T47D (cell line): ENCODE data around the gene CD6.

Experiments used
- DNase-seq, 2 experiments: peaks; one replicate each; pipeline versions ENCODE4 v3.0.0 to v3.0.0-alpha.2; 2011 to 2012; ENCODE audit warnings: low read depth in 1 of 2, low spot score in 1 of 2
- JUND ChIP-seq: IDR thresholded peaks from 2 replicates; pipeline ENCODE4 v1.6.1; 2012; ENCODE audit warnings: low read depth
- in situ Hi-C: cut with HindIII; loops from 2 replicates; pipeline ENCODE4 v1.10.0; 2016; ENCODE audit warnings: low sequenced_read_pairs, low pct_unique_long_range_greater_than_20kb

Gene CD6

DNA sequence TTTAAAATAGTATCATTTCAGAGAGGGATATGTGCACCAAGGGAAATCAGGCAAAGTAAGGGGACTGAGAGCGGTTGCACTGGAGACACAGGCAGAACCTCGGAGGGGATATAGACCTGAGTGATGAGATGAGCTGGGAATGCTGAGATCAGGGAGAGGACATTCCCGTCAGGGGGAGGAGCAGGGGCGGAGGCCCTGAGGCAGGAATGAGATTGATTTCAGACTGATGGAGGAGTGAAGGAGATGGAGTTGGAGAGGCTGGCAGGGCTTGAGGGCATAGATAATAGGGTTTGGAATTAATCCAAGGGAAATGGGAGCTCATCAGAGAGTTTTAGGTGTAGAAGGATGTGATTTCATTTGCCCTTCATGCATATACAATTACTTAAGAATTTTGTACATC is 13.2 kb downstream of the CD6 start:
- no peak for TF ChIP-seq JUND

DNA sequence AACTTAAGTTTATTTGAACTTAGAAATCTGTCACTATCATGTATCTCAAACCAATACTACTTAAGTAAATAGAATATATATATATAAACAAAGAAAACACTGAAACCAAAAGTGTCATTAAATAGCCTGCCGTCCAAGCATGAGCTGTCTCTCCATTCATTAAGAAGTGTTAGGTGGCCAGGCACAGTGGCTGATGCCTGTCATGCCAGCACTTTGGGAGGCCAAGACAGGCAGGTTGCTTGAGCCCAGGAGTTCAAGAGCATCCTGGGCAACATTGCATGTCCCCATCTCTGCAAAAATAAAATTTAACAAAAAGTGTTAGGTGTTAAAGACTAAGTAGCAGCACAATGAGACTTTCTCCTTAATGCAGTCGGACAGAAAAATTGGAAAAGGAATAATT is 14.0 kb downstream of the CD6 start:
- in situ Hi-C loops: no loop called here
- no peak for DNase-seq
- no peak for TF ChIP-seq JUND

More for the DNA sequence above, 13.2 kb downstream of the CD6 start:
- DNase-seq: no peak
- in situ Hi-C loops: no loop called here

DNA sequence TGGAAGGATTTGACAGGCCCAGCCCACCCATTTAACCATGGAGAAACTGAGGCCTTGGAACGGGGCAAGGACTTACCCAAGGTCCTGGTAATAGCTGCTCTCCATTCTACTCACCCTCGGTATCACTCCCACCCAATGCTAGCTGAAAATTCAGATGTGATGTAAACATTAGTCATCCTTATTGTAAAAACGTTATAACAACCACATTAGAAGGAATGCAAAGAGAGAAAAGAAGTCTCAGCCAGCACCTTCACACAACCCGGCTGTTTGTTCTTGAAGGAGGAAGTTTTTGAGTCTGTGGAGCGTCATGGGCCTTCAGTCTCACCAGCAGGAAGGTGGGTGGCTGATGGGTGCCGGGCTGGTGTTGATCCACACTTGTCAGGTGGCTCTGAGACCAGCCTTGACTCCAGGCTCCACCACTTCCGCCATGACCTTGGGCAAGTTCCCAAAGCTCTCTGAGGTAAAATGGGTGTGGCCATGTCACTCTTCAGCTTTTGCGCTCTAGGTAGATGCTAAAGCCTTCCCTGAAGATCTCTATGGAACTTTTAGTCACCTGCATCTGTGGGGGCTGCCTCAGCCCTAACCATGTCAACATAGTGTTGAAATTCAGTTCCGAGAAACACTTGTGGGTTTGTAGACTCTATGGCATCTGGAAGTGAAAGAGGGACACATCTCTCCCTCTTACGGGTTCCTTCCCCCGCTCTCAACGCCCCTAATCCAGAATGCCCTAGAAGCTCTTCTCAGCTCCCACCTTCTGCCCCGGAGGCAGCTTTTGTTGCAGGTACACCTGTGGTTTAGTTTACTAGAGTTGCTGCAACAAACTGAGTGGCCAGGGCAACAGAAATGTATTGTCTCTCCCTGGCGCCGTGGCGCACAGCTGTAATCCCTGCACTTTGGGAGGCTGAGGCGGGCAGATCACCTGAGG is 14.8 kb downstream of the CD6 start:
- in situ Hi-C loops: no loop called here
- no peak for DNase-seq

DNA sequence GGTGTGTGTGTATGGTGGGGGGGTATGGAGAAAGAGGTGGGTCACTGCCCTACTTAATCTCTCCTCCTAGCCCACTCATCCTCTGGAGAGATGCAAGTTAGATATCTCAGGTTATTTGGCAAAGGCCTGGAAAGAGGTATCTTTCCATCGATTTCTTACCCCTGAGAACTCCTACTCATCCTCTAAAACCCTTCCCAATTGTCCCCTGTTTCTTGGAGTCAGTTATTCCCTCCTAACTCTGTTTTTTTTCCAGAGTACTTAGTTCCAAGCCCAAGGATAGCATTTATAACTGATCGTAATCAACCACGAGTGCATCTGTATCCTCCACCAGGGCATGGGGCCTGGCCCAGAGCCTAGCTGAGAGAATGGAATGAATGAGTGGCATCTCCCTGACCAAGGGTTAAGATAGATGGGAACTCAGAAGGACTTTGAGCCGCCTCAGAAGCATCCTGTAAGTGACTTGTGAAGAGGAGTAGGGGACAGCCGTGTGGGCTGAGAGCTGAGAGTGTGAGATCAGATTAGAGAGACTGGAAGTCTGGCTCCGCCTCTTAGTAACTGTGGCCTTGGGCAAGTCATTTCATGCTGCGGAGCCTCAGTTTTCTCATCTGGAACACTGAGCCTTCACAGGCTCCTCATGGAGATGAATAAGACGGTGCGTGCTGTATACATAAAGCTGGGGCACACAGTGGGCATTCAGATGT is 16.2 kb downstream of the CD6 start:
- in situ Hi-C loops: no loop called here
- TF ChIP-seq JUND: no peak

More for the DNA sequence above, 14.8 kb downstream of the CD6 start:
- no peak for TF ChIP-seq JUND

DNA sequence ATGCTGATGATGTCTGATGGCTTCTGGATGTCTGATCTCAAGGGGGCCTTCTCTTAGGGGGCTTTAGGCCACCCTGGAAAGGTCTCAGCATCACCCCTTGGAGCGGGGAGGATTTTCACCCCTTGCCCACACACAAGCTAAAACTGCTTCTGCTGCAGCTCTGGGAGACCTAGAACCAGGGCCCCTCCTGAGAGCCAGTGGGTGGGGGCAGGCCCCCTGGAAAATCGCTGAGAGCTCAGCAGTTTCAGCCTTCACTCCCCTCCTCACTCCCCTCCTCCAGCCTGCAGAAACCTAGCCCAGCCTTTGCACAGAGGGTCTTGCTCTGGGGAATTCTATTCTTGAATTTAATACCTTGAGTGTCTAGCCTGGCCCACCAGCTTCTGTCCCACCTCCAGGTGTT is 17.2 kb downstream of the CD6 start:
- no peak for DNase-seq
- TF ChIP-seq JUND: no peak
- in situ Hi-C loops: no loop called here

More for the DNA sequence above, 16.2 kb downstream of the CD6 start:
- no peak for DNase-seq

DNA sequence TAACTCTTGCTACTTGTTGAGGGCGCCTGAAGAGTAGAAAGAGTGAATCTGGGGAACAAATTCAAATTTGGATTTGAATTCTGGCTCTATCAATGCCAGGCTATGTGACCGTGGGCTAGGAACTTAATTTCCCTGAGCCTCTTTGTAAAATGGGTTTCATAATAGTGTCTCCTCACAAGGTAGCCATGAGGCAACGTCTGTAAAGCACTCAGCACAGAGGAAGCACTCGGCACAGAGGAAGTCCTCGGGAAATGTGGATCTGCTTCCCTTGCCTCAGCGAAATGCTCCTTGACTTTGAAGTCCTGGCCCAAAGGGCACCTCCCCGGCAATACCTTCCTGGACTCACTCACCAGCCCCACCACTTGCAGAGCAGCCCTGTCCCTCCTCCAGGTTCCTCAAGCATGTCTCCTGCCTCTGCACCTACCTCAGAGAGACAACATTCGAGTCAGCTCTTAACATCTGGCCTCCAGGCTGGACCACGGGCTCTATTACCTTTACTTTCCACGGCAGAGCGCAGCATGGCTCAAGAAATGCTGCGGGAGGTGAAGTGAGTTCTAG is 17.7 kb downstream of the CD6 start:
- DNase-seq: no peak
- TF ChIP-seq JUND: no peak
- in situ Hi-C loops: no loop called here

DNA sequence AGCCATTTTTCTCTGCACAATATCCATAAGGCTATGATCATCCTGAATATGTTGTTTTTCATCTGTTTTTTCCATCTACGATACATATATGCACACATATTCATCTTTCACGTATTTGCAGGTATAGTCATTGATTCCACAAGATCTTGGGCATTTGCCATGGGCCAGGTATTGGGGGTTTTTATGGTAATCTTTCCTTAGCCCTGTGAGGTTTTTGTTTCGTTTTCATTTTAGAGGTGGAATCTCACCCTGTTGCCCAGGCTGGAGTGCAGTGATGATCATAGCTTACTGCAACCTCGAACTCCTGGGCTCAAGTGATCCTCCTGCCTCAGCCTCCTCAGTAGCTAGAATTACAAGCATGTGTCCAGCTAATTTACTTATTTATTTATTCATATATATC is 20.0 kb downstream of the CD6 start:
- TF ChIP-seq JUND: no peak
- no peak for DNase-seq

DNA sequence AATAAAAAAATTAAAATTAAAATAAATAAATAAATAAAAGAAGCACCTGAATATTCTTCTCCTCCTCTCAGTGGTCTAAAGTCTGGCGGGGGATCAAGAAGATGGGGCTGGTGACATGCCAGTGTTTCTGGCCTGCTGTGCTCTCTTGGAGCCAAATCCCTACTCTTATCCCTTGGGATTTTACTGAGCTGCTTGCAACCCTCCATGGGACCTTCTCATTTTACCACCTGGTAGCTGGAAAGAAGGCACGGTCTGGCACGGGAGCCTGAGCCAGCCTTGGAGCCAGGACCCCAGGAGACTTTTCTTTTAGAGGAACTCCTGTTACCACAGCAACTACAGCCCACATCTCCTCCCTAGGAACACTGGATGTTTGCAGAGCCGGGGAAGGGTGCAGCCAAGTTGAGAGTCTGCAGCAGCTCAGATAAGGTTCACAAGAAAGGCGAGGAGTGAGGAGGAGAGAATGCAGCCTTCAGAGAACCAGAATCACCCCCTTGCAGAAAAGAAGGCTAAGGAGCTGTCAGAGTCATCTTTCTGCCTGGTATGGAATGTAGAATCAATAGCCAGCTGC is 21.4 kb downstream of the CD6 start:
- in situ Hi-C loops: no loop called here
- TF ChIP-seq JUND: no peak
- no peak for DNase-seq

More for the DNA sequence above, 20.0 kb downstream of the CD6 start:
- in situ Hi-C loops: no loop called here

DNA sequence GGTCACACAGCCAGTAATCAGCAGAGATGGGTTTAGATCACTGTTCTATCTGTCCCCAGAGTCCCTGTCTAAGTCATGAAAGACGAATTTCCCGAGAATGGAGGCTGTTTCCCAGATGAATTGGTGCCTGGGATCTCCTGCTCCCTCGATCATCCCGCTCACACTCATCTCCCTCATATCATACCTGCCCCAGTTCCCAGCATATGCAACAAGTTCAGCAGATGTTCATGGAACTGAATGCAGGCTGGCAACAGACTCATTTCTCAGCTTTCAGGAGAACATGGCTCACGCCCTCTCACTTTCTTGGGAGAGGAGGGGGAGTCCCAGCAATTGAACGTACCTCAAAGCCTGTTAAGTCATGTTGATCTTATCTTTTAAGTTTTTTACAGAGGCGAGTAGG is 22.1 kb downstream of the CD6 start:
- TF ChIP-seq JUND: no peak
- in situ Hi-C loops: no loop called here
- DNase-seq: no peak

DNA sequence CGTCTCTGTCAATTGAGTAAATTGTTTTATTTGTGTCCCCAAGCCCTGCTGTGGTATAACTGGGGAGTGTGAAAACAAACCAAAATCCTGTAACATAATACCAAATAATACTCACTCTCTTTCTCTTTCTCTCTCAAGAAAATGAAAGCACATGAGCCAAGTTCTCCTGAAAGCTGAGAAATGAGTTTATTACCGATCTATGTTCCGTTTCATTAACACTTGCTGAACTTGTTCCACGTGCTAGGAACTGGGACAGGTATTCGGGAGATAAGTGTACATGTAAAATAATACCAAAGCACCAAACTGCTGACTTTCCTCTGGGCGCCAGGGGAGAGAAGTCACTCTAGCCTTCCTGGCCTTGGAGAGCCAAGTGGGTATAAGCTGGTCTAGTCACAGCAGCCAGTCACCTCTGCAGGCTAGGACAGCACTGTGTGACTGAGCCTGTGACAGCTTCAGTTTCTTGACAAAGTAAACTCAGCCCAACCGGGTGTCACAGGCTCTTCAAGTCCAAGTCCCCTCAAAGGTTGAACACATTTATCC is 23.1 kb downstream of the CD6 start:
- in situ Hi-C loops: no loop called here
- peak in 1 of 2 experiments; percentile 56 for DNase-seq
- no peak for TF ChIP-seq JUND

DNA sequence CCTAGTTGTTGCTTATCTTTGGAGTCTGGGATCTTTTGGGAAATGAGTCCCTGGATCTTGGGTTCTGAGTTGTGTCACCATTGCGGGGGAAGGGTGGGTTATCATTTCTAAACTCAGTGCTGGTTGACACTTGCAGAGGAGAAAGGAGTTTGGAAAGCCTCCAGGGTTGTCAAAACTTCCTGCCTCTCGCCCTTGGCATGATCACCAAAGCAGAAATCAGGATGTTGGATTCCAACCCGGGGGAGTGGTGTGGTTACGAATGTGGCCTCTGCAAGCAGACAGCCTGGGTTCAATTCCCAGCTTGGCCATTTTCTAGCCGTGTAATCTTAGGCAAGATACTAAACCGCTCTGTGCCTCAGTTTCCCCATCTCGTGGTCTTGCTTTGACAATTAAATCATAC is 24.3 kb downstream of the CD6 start:
- TF ChIP-seq JUND: no peak
- in situ Hi-C loops: no loop called here
- DNase-seq: no peak

DNA sequence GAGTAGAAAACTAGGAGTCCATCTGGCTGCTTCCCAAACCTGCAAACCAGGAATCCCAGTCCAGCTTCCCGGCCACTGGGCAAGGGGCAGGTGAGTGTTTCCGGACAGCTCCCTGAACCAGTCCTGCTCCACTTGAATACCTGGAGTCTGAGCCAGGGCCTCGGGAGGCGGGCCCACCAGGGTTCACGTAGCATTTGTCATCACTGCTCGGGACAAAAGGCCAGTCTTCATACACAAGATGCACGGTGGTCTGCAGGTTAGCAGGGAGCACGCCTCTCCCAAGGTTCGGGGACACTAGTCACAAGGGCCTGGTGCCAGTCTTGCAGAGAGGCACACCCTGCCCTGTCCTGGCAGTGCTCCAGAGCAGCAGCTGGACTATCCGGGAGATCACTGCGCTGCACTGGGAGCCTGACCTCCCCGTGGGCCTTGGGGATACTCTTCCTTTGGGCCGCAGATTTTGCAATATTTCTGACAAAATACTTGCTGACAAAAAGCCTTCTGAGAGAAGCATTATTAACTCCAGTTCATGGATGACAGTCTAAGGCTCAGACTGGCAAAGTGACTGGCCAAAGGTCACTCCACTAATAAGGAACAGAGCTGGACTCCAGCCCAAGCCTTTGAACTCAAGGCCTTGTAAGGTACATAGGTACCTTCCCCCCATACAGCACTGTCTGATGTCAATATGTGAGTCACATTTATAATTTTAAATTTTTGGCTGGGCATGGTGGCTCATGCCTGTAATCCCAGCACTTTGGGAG is 25.1 kb downstream of the CD6 start:
- no peak for TF ChIP-seq JUND
- in situ Hi-C loops: no loop called here
- peak in 1 of 2 experiments; percentile 53 for DNase-seq
